Ovary (tissue), 10 donors: ENCODE measurements around the gene GPSM3. TPM values are rescaled to one million over a fixed set of nuclear protein-coding genes. Genes with fewer than 3 reads are reported as not detected.

Experiments
- DNase-seq, 5 donors: peaks; one replicate each; pipeline ENCODE4 v3.0.0-alpha.2; 2019 to 2020
- H3K27ac ChIP-seq, 2 donors: fragments of 200-600 bp; one replicate each; pipeline versions ENCODE4 v1.5.1 to v1.8.0; 2019 to 2022
- H3K27me3 ChIP-seq: fragments of 200-600 bp; one replicate; pipeline ENCODE4 v1.8.0; 2022
- H3K36me3 ChIP-seq: fragments of 200-600 bp; sonication (generic); one replicate; pipeline ENCODE4 v1.5.1; 2019
- H3K4me1 ChIP-seq: one replicate; pipeline ENCODE4 v1.8.1; 2013; ENCODE audit warnings: mild to moderate bottlenecking, moderate library complexity; ENCODE audit not compliant: insufficient read depth
- H3K4me3 ChIP-seq: fragments of 200-600 bp; sonication (generic); one replicate; pipeline ENCODE4 v1.5.1; 2017
- H3K9me3 ChIP-seq, 2 donors: fragments of 200-600 bp in 1 of 2; sonication (generic) in 1 of 2; one replicate each; pipeline versions ENCODE4 v1.5.1 to v1.8.1; 2013 to 2019; ENCODE audit warnings: mild to moderate bottlenecking in 1 of 2, moderate library complexity in 1 of 2
- EP300 ChIP-seq: sonication (generic); formaldehyde crosslinking; IDR thresholded peaks from one replicate; pipeline ENCODE4 v1.6.1; 2017; ENCODE audit warnings: antibody characterized with exemption
- POLR2A ChIP-seq: fragments of 450-650 bp; IDR thresholded peaks from one replicate; pipeline ENCODE4 v1.6.1; 2017; ENCODE audit warnings: antibody characterized with exemption, mild to moderate bottlenecking, moderate library complexity
- WGBS, 3 donors: extraction: QIAGEN DNeasy Blood & Tissue Kit in 1 of 3; methylation state at CpG; one replicate each; pipeline versions ENCODE4 v1.1.5 to v1.1.7; 2013 to 2017; 5-methylcytosine and 5-hydroxymethylcytosine counted together
- intact Hi-C, 4 donors: fragments of 100-400 bp; cut with DNase I; formaldehyde crosslinking; loops; one replicate each; pipeline versions ENCODE4 v1.11.0 to v1.15.1; 2022 to 2023
- long read RNA-seq, 3 donors: library from polyadenylated mRNA in 2 of 3; unstranded in 2 of 3; transcript quantifications; one replicate each; pipeline ENCODE4 v2.0.0 and lab custom pipeline, GENCODE V29; 2021 to 2026
- polyA plus RNA-seq, 2 donors: library from polyadenylated mRNA; stranded (reverse); fragments of 200-250 nt in 1 of 2; fragments of 350-450 nt in 1 of 2; fragmentation: Illumina TruSeq in 1 of 2; extraction: RNeasy Lipid Tissue Mini Kit (QIAGEN cat#74804) in 1 of 2; gene quantifications; one replicate each; pipeline ENCODE4 v1.2.3, GENCODE V29; 2013 to 2014
- total RNA-seq, 7 donors: library from RNA; depleted of rRNA in 2 of 7; stranded (reverse); fragments of >200 nt in 2 of 7; fragmentation: NEBNext Ultra II Directional in 3 of 7; extraction: Animal tissue kit (Norgen Biotek cat#: 25700) in 3 of 7; gene quantifications; one replicate each; pipeline versions ENCODE4 v1.1.0 to v1.2.4, GENCODE V29; 2016 to 2023
- TF ChIP-seq, protein P1 (sequence below), 3 donors: fragments of 450-650 bp in 2 of 3; fragments of 200-600 bp in 1 of 3; IDR thresholded peaks; one replicate each; pipeline versions ENCODE4 v1.5.1 to v1.8.0; 2016 to 2022; ENCODE audit warnings: antibody characterized with exemption in 3 of 3, mild to moderate bottlenecking in 1 of 3
- donor health status: DM: no; HTN: no; CAD: no; lungs with moderate emphysema.
- donor health status: DM: no; HTN: no; CAD: no.
- donor health status: Bipolar disorder and iron deficiency.
- donor health status: DM: yes; HTN: yes; CAD: no.
- donor health status: DM: no; HTN: no; CAD: no.
- donor health status: DM: yes; HTN: yes; CAD: no.

GPSM3 gene, protein sequence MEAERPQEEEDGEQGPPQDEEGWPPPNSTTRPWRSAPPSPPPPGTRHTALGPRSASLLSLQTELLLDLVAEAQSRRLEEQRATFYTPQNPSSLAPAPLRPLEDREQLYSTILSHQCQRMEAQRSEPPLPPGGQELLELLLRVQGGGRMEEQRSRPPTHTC
- 1 to 10 TPM; 3.1 to 8.4 (median 4.7) TPM for total RNA-seq
- 1 to 10 TPM; 5.4 to 8.7 TPM for polyA plus RNA-seq
- long read RNA-seq, donor 1, partial matches to known transcripts = 0 of 3 reads
- long read RNA-seq, donor 1, other reads (novel, unspliced or antisense) = 0 of 3 reads
- long read RNA-seq, donor 2 = 0 reads
- long read RNA-seq, donor 3, partial matches to known transcripts = 3 of 4 reads
- long read RNA-seq, donor 3, other reads (novel, unspliced or antisense) = 0 of 4 reads

DNA sequence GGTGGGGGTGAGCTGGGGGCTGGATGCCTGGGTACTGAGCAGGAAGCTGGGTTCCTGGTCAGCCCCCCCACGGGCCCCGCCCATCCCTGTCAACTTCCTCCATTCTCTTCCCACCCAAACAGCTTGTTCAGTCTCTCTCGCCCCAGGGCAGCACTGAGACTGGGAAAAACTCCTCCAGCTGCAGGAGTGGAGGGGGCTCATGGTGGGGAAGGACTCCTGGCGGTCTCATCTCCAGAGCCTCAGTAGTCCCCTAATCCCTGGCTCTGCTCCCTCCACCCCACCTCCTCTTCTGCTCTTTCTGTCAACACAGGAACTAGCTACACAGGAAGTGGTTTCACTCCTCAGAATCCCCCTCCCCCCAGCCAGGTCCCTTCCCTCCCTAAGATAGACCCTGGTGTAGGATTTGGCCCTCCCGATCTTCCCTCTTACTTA lies at the start of gene GPSM3:
Gene GPSM3 (minus strand): TSS at position 36 of the 432 bp plus-strand sequence. CDS start 130 bp downstream, outside the sequence.
- no peak within 1 kb of the TSS for H3K4me3 ChIP-seq
- intact Hi-C loops = loop anchor here in 1 of 4 donors (10.0 kb wide), 1 partner anchor 782 kb away; no protein-coding TSS in a partner anchor
- peaks cover 8% of the 10 kb centered on the region for H3K4me1 ChIP-seq
- H3K36me3 ChIP-seq = no peaks in the 10 kb centered on the region
- no peaks in the 10 kb centered on the region for H3K9me3 ChIP-seq
- no peak within 1 kb of the TSS for H3K27ac ChIP-seq
- TF ChIP-seq EP300 = no peak
- no peak for TF ChIP-seq POLR2A
- TF ChIP-seq, protein P1, sequence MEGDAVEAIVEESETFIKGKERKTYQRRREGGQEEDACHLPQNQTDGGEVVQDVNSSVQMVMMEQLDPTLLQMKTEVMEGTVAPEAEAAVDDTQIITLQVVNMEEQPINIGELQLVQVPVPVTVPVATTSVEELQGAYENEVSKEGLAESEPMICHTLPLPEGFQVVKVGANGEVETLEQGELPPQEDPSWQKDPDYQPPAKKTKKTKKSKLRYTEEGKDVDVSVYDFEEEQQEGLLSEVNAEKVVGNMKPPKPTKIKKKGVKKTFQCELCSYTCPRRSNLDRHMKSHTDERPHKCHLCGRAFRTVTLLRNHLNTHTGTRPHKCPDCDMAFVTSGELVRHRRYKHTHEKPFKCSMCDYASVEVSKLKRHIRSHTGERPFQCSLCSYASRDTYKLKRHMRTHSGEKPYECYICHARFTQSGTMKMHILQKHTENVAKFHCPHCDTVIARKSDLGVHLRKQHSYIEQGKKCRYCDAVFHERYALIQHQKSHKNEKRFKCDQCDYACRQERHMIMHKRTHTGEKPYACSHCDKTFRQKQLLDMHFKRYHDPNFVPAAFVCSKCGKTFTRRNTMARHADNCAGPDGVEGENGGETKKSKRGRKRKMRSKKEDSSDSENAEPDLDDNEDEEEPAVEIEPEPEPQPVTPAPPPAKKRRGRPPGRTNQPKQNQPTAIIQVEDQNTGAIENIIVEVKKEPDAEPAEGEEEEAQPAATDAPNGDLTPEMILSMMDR (IDR thresholded peaks at IDR 0.05) = no peak
- 44 to 49% (median 44%) methylated on average over 5 of the region's 5 CpGs for WGBS, 3 donors
- no peaks in the 10 kb centered on the region for H3K27me3 ChIP-seq
- peak in 3 of 5 donors; percentile 52 to 61 (median 60) for DNase-seq

DNA sequence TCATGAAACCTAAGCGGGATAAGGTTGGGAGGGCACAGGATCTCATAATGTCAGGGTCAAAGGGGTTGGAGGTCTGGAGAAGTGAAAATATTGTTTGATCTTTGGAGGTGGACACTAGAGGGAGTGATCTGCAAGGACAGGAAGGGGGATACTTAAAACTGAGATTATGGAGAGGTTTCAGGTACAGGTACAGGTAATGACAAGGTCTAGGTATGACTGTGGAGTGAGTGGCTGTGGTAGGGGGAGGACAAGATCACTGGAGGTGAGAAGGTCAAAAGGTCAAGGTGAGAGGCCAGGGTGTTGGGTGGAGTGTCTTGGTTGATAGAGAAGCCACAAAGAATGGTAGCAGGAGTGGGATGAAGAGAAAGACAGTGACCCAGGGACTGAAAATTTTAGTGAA lies 48.2 kb upstream of the GPSM3 start:
- Histone ChIP-seq H3K36me3 (no peaks in the 10 kb centered on the region), H3K4me3 (no peak overlapping the region), H3K9me3 (no peaks in the 10 kb centered on the region), H3K4me1 (no peaks in the 10 kb centered on the region), H3K27ac (no peak overlapping the region), H3K27me3 (no peaks in the 10 kb centered on the region)
- 83 to 89% (median 85%) methylated on average over 1 of the region's 1 CpG for WGBS, 3 donors
- no peak for TF ChIP-seq POLR2A
- TF ChIP-seq, protein P1 (IDR thresholded peaks at IDR 0.05) = no peak
- TF ChIP-seq EP300 = no peak
- intact Hi-C loops = loop anchor here in 1 of 4 donors (10.0 kb wide), 1 partner anchor 174 kb away; no protein-coding TSS in a partner anchor
- DNase-seq = no peak

DNA sequence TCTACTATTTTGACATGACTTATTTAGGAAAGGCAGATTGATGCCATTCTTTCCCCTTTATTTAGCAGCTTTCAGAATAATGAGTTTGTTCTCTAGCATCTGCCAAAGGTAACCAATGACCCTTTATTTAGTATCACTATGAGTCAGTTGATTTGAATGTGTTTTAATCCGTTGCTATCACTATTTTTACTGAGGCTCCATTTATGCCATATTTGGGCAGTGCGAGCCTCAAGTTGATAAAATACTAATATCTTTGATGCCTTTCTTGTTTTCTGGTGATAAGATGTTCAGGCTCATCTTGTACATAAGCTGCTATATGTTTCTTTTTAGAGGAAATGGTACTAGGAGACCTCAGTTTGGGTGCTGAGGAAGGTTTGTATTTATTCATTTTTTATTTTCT lies 47.0 kb upstream of the GPSM3 start:
- TF ChIP-seq POLR2A = no peak
- TF ChIP-seq, protein P1 (IDR thresholded peaks at IDR 0.05) = no peak
- no peak for TF ChIP-seq EP300
- WGBS, 3 donors = 37 to 59% (median 55%) methylated on average over 2 of the region's 2 CpGs
- H3K4me1 ChIP-seq = no peaks in the 10 kb centered on the region
- H3K4me3 ChIP-seq = no peak overlapping the region
- no peak overlapping the region for H3K27ac ChIP-seq
- DNase-seq = no peak
- no peaks in the 10 kb centered on the region for H3K9me3 ChIP-seq
- H3K36me3 ChIP-seq = no peaks in the 10 kb centered on the region
- no peaks in the 10 kb centered on the region for H3K27me3 ChIP-seq
- intact Hi-C loops = no loop called here

DNA sequence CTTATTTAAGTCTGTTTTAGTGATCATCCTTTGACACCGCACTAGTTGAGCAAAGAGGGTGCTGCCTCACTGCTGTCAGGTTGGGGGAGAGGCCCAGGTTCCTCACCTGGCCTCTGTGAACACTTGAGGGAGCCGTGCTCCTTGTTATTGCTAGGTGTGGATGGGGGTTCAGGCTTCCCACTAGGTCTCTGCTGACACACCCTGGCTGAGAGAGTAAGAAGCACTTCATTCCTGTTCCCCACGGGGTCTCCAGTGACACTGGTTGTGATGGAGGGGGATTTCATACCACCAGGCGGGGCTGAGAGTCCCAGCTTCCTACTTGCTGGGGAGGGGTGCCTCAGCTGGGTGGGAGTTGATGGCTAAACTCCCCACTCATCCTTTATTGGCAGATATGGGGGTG lies 42.5 kb upstream of the GPSM3 start:
- TF ChIP-seq EP300 = no peak
- TF ChIP-seq, protein P1 (IDR thresholded peaks at IDR 0.05) = no peak
- TF ChIP-seq POLR2A = no peak
- 41 to 70% (median 58%) methylated on average over 4 of the region's 4 CpGs for WGBS, 3 donors
- intact Hi-C loops = no loop called here
- Histone ChIP-seq H3K9me3 (no peaks in the 10 kb centered on the region), H3K4me1 (no peaks in the 10 kb centered on the region), H3K27ac (no peak overlapping the region), H3K36me3 (no peaks in the 10 kb centered on the region), H3K27me3 (no peaks in the 10 kb centered on the region), H3K4me3 (no peak overlapping the region)
- no peak for DNase-seq
